K562 (cell line): Measurements from ENCODE around the gene CNNM2.
"Not testable (repeated sequence)": the region's sequence is repeated elsewhere in the genome, so short reads cannot be mapped to it uniquely, and the experiment has no call there.

Experiments used
- CTCF ChIP-seq, 3 experiments: IDR thresholded peaks in 2 of 3; conservative IDR thresholded peaks in 1 of 3; 2 replicates each; pipeline ENCODE4 v1.5.1; 2011 to 2012; ENCODE audit warnings: low read length in 3 of 3, mild to moderate bottlenecking in 3 of 3, control low read depth in 2 of 3, improper control_type of control experiment in 1 of 3, inconsistent platforms in 1 of 3, low read depth in 1 of 3, mixed read lengths in 1 of 3, moderate library complexity in 1 of 3; ENCODE audit not compliant: insufficient read depth in 2 of 3
- FOXK2 ChIP-seq, 2 experiments: fragments of 450-650 bp; IDR thresholded peaks in 1 of 2; conservative IDR thresholded peaks in 1 of 2; 2 replicates each; pipeline ENCODE4 v1.6.1; 2016; ENCODE audit warnings: low read depth in 2 of 2, mild to moderate bottlenecking in 1 of 2
- MYNN ChIP-seq, 2 experiments: sonication (generic); formaldehyde crosslinking in 1 of 2; IDR thresholded peaks; 2 replicates each; pipeline versions ENCODE4 v1.5.0 to v1.6.1; 2016 to 2020; ENCODE audit warnings: antibody characterized with exemption in 1 of 2, missing genetic modification reagents in 1 of 2
- NR2C2 ChIP-seq, 2 experiments: fragments of 200-800 bp in 1 of 2; sonication (Bioruptor generic) in 1 of 2; sonication (generic) in 1 of 2; formaldehyde crosslinking in 1 of 2; IDR thresholded peaks; 2 replicates each; pipeline versions ENCODE4 v1.6.1 to v1.8.0; 2016 to 2022; ENCODE audit warnings: mild to moderate bottlenecking in 1 of 2, missing compliant biosample characterization in 1 of 2, missing genetic modification characterization in 1 of 2, missing genetic modification reagents in 1 of 2
- POLR2A ChIP-seq: fragments of 450-650 bp; conservative IDR thresholded peaks from 2 replicates; pipeline ENCODE4 v1.6.1; 2016
- YY1 ChIP-seq, 3 experiments: IDR thresholded peaks; 2 replicates each; pipeline ENCODE4 v1.6.1; 2011; ENCODE audit warnings: low read length in 2 of 3, mild to moderate bottlenecking in 2 of 3, moderate library complexity in 2 of 3, borderline replicate concordance in 1 of 3, control low read depth in 1 of 3, low read depth in 1 of 3; ENCODE audit not compliant: insufficient read depth in 3 of 3, insufficient replicate concordance in 2 of 3, control insufficient read depth in 1 of 3, insufficient read length in 1 of 3; ENCODE audit errors: extremely low read depth in 1 of 3
- ZBED1 ChIP-seq: IDR thresholded peaks from 2 replicates; pipeline ENCODE4 v1.6.1; 2014
- ZBTB34 ChIP-seq: fragments of 250-450 bp; sonication (Bioruptor Pico); IDR thresholded peaks from 2 replicates; pipeline ENCODE4 v1.8.0; 2021; ENCODE audit warnings: mild to moderate bottlenecking, moderate library complexity

- not testable (repeated sequence) for TF ChIP-seq POLR2A; FOXK2 (conservative IDR thresholded peaks at IDR 0.05 in 1 of 2, IDR thresholded peaks at IDR 0.05 in 1 of 2; ENCODE audit: low read depth in 2 of 2); YY1 (IDR thresholded peaks at IDR 0.05; ENCODE audit: borderline replicate concordance in 1 of 3, control insufficient read depth in 1 of 3, extremely low read depth in 1 of 3, insufficient read depth in 3 of 3, insufficient read length in 1 of 3, insufficient replicate concordance in 2 of 3, low read depth in 1 of 3, low read length in 2 of 3); CTCF (IDR thresholded peaks at IDR 0.05 in 2 of 3, conservative IDR thresholded peaks at IDR 0.05 in 1 of 3; ENCODE audit: insufficient read depth in 2 of 3, low read depth in 1 of 3, low read length in 3 of 3); ZBTB34 (CRISPR knock-in tag); NR2C2 (CRISPR knock-in tag; IDR thresholded peaks at IDR 0.05); NR2C2 (tag; IDR thresholded peaks at IDR 0.05); MYNN (IDR thresholded peaks at IDR 0.05); MYNN (CRISPR knock-in tag; IDR thresholded peaks at IDR 0.05); ZBED1
Measured at GRCh38 chr10:102964064-102964463, 46.0 kb downstream of the CNNM2 start.
